Vagina (tissue), 2 donors: ENCODE results near the gene GFAP. TPM values are rescaled to one million over a fixed set of nuclear protein-coding genes. Genes with fewer than 3 reads are reported as not detected.

Experiments used
- DNase-seq, 2 donors: peaks; one replicate each; pipeline ENCODE4 v3.0.0-alpha.2; 2017; ENCODE audit errors: extremely low spot score in 2 of 2
- H3K27ac ChIP-seq: fragments of 200-600 bp; sonication (generic); one replicate; pipeline ENCODE4 v1.5.1; 2019
- H3K27me3 ChIP-seq: fragments of 200-600 bp; sonication (generic); one replicate; pipeline ENCODE4 v1.5.1; 2019
- H3K36me3 ChIP-seq, 2 donors: fragments of 200-600 bp; sonication (generic); one replicate each; pipeline ENCODE4 v1.5.1; 2017 to 2019
- H3K4me1 ChIP-seq: fragments of 200-600 bp; sonication (generic); one replicate; pipeline ENCODE4 v1.5.1; 2019
- H3K4me3 ChIP-seq, 2 donors: fragments of 200-600 bp; sonication (generic); 1 replicate in 1 of 2; 2 replicates in 1 of 2; pipeline ENCODE4 v1.5.1; 2016 to 2019
- H3K9me3 ChIP-seq: fragments of 200-600 bp; sonication (generic); one replicate; pipeline ENCODE4 v1.5.1; 2019
- CTCF ChIP-seq, 3 experiments: fragments of 450-650 bp in 2 of 3; fragments of 200-600 bp in 1 of 3; sonication (generic) in 1 of 3; IDR thresholded peaks; one replicate each; pipeline ENCODE4 v1.5.1; 2017 to 2019; ENCODE audit warnings: antibody characterized with exemption in 3 of 3, mild to moderate bottlenecking in 2 of 3, moderate library complexity in 2 of 3
- POLR2A ChIP-seq, 2 donors: fragments of 450-650 bp; IDR thresholded peaks; one replicate each; pipeline ENCODE4 v1.6.1; 2017; ENCODE audit warnings: antibody characterized with exemption in 2 of 2, mild to moderate bottlenecking in 2 of 2, moderate library complexity in 2 of 2
- POLR2AphosphoS5 ChIP-seq, 2 donors: sonication (generic); formaldehyde crosslinking; IDR thresholded peaks; one replicate each; pipeline ENCODE4 v1.9.0; 2017; ENCODE audit warnings: antibody characterized with exemption in 2 of 2, mild to moderate bottlenecking in 2 of 2, low read depth in 1 of 2; ENCODE audit not compliant: insufficient read depth in 1 of 2
- intact Hi-C: fragments of 100-400 bp; cut with DNase I; formaldehyde crosslinking; loops from one replicate; pipeline ENCODE4 v1.15.1; 2023
- microRNA-seq: library from miRNA; unstranded; fragments of <30 nt; microRNA quantifications from one replicate; pipeline ENCODE4, GENCODE V29; 2017; ENCODE audit warnings: borderline number of aligned reads, borderline replicate concordance
- small RNA-seq: library from RNA; depleted of rRNA; stranded (forward); fragments of <200 nt; gene quantifications from one replicate; pipeline ENCODE3, GENCODE V24; 2016
- total RNA-seq: library from RNA; depleted of rRNA; stranded (reverse); fragments of >200 nt; gene quantifications from one replicate; pipeline ENCODE4 v1.2.3, GENCODE V29; 2016

Gene GFAP
- total RNA-seq, 1 donor from 2014 or later, result not detected

GRCh38 chr17:44859701-44860100 is 55.6 kb downstream of the GFAP start:
- Histone ChIP-seq H3K4me1 (no peaks in the 10 kb centered on the region), H3K27me3 (no peaks in the 10 kb centered on the region), H3K27ac (no peak overlapping the region), H3K4me3 (no peak overlapping the region), H3K9me3 (no peaks in the 10 kb centered on the region), H3K36me3 (peaks cover 0 to 92% of the 10 kb centered on the region in 2 donors)
- DNase-seq, result no peak
- intact Hi-C loops, result no loop called here
- TF ChIP-seq POLR2A (IDR thresholded peaks at IDR 0.05) (no peak), CTCF (IDR thresholded peaks at IDR 0.05) (no peak), POLR2AphosphoS5 (IDR thresholded peaks at IDR 0.05; ENCODE audit: insufficient read depth in 1 of 2, low read depth in 1 of 2) (no peak)

- no peaks in the 10 kb centered on the region for H3K4me1 ChIP-seq
- intact Hi-C loops, result no loop called here
- peaks cover 0 to 77% of the 10 kb centered on the region in 2 donors for H3K36me3 ChIP-seq
Measured at GRCh38 chr17:44854192-44854591, 61.1 kb downstream of the GFAP start.

More at GRCh38 chr17:44854192-44854591, 61.1 kb downstream of the GFAP start:
- TF ChIP-seq POLR2A (IDR thresholded peaks at IDR 0.05) (no peak), CTCF (IDR thresholded peaks at IDR 0.05) (no peak), POLR2AphosphoS5 (IDR thresholded peaks at IDR 0.05; ENCODE audit: insufficient read depth in 1 of 2, low read depth in 1 of 2) (no peak)
- Histone ChIP-seq H3K9me3 (no peaks in the 10 kb centered on the region), H3K27ac (no peak overlapping the region), H3K27me3 (no peaks in the 10 kb centered on the region), H3K4me3 (no peak overlapping the region)
- DNase-seq, result no peak

Small RNAs within 50 kb of the gene (microRNA-seq; reads per million reads assigned to microRNA genes)
- not detected for gene MIR6783

Small RNAs within 50 kb of the gene (small RNA-seq; reads per million reads assigned to genes)
- gene CCDC103, result not detected
- not detected for gene MIR6783
- gene RN7SL405P, result not detected

Other genes starting within 250 kb of the GFAP start
- gene CCDC43, start 225.7 kb downstream of the GFAP start, total RNA-seq, result 15.5 TPM
- gene DBF4B, start 206.8 kb downstream of the GFAP start, total RNA-seq, result 4.7 TPM
- 3.7 TPM for gene ADAM11, start 156.5 kb downstream of the GFAP start, total RNA-seq
- 10.1 TPM for gene GJC1, start 85.2 kb downstream of the GFAP start, total RNA-seq
- gene HIGD1B, start 67.6 kb downstream of the GFAP start, total RNA-seq, result not detected
- 55.5 TPM for gene EFTUD2, start 16.1 kb downstream of the GFAP start, total RNA-seq
- gene KIF18B, start 32.3 kb upstream of the GFAP start, total RNA-seq, result 0.74 TPM
- gene C1QL1, start 52.8 kb upstream of the GFAP start, total RNA-seq, result 6.9 TPM
- 54.5 TPM for gene DCAKD, start 136.1 kb upstream of the GFAP start, total RNA-seq
- 49.4 TPM for gene NMT1, start 145.8 kb upstream of the GFAP start, total RNA-seq
- gene PLCD3, start 217.0 kb upstream of the GFAP start, total RNA-seq, result 34.1 TPM
- gene ACBD4, start 220.2 kb upstream of the GFAP start, total RNA-seq, result 18.9 TPM
- gene HEXIM1, start 233.0 kb upstream of the GFAP start, total RNA-seq, result 27.5 TPM
- 9.8 TPM for gene HEXIM2, start 246.4 kb upstream of the GFAP start, total RNA-seq